Osteoblast (primary cell): Measurements from ENCODE around the gene IMMT. TPM values are rescaled to one million over a fixed set of nuclear protein-coding genes. Genes with fewer than 3 reads are reported as not detected.

Experiments used
- DNase-seq: peaks from one replicate; pipeline ENCODE4 v3.0.0; 2011; ENCODE audit warnings: low spot score, mixed read lengths; ENCODE audit not compliant: insufficient read length; ENCODE audit errors: missing footprints
- H2AFZ ChIP-seq: 2 replicates; pipeline ENCODE4 v1.6.0; 2011; ENCODE audit warnings: mild to moderate bottlenecking, low read length
- H3K27ac ChIP-seq: 2 replicates; pipeline ENCODE4 v1.5.1; 2011; ENCODE audit warnings: mild to moderate bottlenecking, low read depth, low read length, moderate library complexity
- H3K27me3 ChIP-seq: 2 replicates; pipeline ENCODE4 v1.6.0; 2012; ENCODE audit warnings: mild to moderate bottlenecking, control low read depth, inconsistent platforms, low read length, moderate library complexity; ENCODE audit not compliant: insufficient read depth
- H3K36me3 ChIP-seq: 2 replicates; pipeline ENCODE4 v1.5.1; 2011; ENCODE audit warnings: mild to moderate bottlenecking, low read length, control low read depth, moderate library complexity; ENCODE audit not compliant: insufficient read depth
- H3K4me1 ChIP-seq: 2 replicates; pipeline ENCODE4 v1.5.1; 2011; ENCODE audit warnings: mild to moderate bottlenecking, low read length, control low read depth, moderate library complexity; ENCODE audit not compliant: insufficient read depth
- H3K4me2 ChIP-seq: 2 replicates; pipeline ENCODE4 v1.6.0; 2011; ENCODE audit warnings: mild to moderate bottlenecking, low read length; ENCODE audit not compliant: insufficient read depth
- H3K4me3 ChIP-seq: fragments of 200-600 bp; sonication (generic); 3 replicates; pipeline ENCODE4 v1.5.1; 2012; ENCODE audit warnings: mild to moderate bottlenecking, low read length, inconsistent platforms; ENCODE audit not compliant: insufficient read depth
- H3K79me2 ChIP-seq: 2 replicates; pipeline ENCODE4 v1.6.0; 2012; ENCODE audit warnings: mild to moderate bottlenecking, low read length, control low read depth, inconsistent platforms; ENCODE audit not compliant: insufficient read depth
- H3K9me3 ChIP-seq: 2 replicates; pipeline ENCODE4 v1.5.1; 2011; ENCODE audit warnings: low read depth, low read length, control low read depth
- H4K20me1 ChIP-seq: 2 replicates; pipeline ENCODE4 v1.6.0; 2012; ENCODE audit warnings: mild to moderate bottlenecking, low read length, control low read depth; ENCODE audit not compliant: insufficient read depth
- total RNA-seq: library from RNA; depleted of rRNA; stranded (reverse); fragments of >200 nt; gene quantifications from 2 replicates; pipeline ENCODE4 v1.2.3, GENCODE V29; 2012
- TF ChIP-seq, protein P1 (sequence below): IDR thresholded peaks from 2 replicates; pipeline ENCODE4 v1.5.1; 2011; ENCODE audit warnings: mild to moderate bottlenecking, low read depth, low read length, moderate library complexity; ENCODE audit errors: extremely low read depth

IMMT gene
- total RNA-seq, 1 donor = 55.7 TPM

DNA sequence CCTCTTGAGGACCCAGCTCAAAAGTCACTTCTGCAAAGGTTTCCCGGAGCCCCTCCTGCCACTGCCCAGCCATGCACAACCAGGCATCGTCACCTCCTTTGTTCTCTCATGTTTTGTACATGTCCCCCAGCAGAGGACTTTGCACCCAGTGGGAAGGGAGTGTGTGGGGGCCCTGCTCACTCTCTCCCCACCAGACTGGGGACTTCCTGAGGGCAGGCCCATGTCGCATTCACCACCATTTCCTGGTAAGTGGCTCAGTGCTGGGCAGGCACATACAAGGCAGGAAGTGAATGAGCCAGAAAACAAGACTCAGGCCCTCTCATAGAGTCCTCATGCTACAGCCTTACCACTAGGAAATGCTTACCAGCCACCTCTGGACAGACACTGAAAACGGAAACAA lies 22.9 kb upstream of the IMMT start:
- Histone ChIP-seq H3K4me3 (no peak overlapping the region), H3K36me3 (no peaks in the 10 kb centered on the region), H3K4me2 (no peak overlapping the region), H4K20me1 (no peaks in the 10 kb centered on the region), H3K27ac (no peak overlapping the region), H2AFZ (no peak overlapping the region), H3K9me3 (no peaks in the 10 kb centered on the region), H3K27me3 (no peaks in the 10 kb centered on the region), H3K79me2 (no peaks in the 10 kb centered on the region), H3K4me1 (peaks cover 27% of the 10 kb centered on the region)
- no peak for DNase-seq
- TF ChIP-seq, protein P1, sequence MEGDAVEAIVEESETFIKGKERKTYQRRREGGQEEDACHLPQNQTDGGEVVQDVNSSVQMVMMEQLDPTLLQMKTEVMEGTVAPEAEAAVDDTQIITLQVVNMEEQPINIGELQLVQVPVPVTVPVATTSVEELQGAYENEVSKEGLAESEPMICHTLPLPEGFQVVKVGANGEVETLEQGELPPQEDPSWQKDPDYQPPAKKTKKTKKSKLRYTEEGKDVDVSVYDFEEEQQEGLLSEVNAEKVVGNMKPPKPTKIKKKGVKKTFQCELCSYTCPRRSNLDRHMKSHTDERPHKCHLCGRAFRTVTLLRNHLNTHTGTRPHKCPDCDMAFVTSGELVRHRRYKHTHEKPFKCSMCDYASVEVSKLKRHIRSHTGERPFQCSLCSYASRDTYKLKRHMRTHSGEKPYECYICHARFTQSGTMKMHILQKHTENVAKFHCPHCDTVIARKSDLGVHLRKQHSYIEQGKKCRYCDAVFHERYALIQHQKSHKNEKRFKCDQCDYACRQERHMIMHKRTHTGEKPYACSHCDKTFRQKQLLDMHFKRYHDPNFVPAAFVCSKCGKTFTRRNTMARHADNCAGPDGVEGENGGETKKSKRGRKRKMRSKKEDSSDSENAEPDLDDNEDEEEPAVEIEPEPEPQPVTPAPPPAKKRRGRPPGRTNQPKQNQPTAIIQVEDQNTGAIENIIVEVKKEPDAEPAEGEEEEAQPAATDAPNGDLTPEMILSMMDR = no peak

DNA sequence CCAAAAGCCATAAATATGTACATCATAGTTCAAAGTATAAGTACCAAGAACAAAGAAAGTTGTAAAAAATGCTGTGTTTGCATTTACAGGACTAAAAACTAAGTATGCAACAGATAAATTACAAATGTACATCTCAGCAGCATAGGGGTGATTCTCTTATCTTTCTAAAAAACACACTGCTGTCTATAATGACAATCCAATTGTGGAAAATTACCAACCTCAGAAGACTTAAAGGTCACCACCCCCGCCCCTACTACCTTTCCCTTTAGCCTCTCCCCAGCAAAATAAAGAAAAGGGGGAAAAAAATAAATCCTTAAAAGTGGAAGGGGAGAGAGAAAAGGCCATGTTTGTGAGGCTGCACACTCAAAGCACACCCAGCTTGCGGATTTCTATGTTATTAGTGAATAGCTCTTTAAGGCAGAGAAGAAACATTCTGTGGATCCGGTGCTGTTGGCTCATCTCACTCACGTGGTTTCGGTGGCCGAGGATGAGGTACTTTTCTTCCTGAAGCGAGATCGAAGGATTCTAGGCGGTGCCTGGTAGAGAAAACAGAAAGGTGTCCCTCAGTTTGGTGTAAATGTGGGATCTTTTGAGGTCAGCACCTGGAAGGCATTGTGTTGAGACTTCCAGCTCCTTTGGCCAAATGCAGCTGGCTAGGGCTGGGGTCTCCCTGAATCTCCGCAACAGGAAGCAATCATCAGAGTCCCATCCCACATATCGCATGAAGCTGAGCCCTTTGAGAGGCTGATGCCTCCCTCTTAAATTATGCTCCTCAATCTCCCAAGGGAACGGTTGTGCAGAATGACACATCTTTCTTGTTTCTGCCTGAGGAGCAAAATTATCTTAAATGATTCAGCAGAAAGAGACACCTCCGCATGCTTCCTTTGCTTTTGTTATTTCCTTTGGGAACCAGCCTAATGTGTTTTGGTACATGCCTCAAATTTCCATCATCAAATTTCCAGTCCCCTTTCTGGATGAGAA lies 21.6 kb upstream of the IMMT start:
- peak overlapping the region; percentile 85 for H3K27ac ChIP-seq
- H4K20me1 ChIP-seq = no peaks in the 10 kb centered on the region
- H3K4me3 ChIP-seq = peak overlapping the region; percentile 70
- peaks cover 21% of the 10 kb centered on the region for H3K4me1 ChIP-seq
- TF ChIP-seq, protein P1 = no peak
- H3K27me3 ChIP-seq = no peaks in the 10 kb centered on the region
- peaks cover 7% of the 10 kb centered on the region for H3K36me3 ChIP-seq
- H3K4me2 ChIP-seq = peak overlapping the region; percentile 96
- H3K79me2 ChIP-seq = no peaks in the 10 kb centered on the region
- peak overlapping the region; percentile 92 for H2AFZ ChIP-seq
- peak; percentile 85 for DNase-seq
- H3K9me3 ChIP-seq = no peaks in the 10 kb centered on the region

DNA sequence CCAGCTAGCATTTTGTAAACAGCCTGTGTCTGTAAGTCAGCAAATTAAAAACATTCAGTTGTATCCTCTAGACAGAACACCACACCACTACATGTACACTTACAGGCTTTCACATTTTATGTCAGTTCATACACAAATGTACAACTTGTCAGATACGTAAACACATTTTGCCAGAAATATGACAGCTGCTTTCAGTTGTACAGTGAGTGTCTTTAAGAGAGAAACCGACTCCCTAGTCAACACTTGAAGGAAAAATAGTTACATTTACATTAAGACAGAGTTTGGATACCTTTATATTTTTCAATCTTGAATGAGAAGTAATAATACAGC lies 19.2 kb upstream of the IMMT start:
- Histone ChIP-seq H3K4me1 (peaks cover 21% of the 10 kb centered on the region), H3K79me2 (no peaks in the 10 kb centered on the region), H4K20me1 (no peaks in the 10 kb centered on the region), H3K27me3 (no peaks in the 10 kb centered on the region), H3K27ac (no peak overlapping the region), H3K36me3 (peaks cover 29% of the 10 kb centered on the region), H3K4me2 (no peak overlapping the region), H3K9me3 (no peaks in the 10 kb centered on the region), H3K4me3 (no peak overlapping the region), H2AFZ (no peak overlapping the region)
- TF ChIP-seq, protein P1 = no peak
- DNase-seq = no peak

DNA sequence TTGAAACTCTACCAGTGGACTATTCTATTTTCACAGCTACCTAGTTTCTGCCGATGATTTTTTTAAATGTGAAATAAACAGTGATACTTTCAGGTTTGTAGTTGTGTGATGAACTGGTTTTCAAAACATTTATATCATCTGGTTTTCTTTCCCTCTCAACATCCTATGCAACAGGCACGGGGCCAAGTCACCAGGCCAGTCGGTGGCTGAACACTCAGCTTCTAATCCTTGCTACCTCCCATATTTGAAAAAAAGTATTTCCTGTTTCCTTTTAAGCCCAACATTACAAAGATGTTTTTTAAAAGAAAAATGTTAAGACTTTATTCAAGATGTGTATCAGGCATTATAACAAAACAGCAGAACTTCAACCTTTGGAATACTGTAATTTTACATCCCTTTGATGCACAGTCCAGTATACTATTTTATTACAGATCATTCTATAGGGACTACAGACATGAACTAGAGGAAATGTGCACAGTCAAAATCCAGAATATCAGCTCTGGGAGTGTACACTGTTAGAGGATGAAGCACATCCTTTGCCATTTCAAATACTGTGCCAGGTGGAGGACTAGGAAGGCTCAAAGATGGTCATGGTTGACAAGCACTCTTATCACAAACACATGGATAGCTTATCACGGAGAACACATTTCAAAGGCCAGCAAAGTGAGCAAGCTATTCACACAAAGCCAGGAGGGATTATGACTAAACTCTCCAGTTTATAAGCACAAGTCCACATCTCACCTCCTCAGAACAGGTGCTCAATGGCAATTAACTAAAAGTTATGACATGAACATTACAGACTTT lies 18.6 kb upstream of the IMMT start:
- H3K36me3 ChIP-seq = peaks cover 30% of the 10 kb centered on the region
- DNase-seq = no peak
- no peak overlapping the region for H3K27ac ChIP-seq
- H3K9me3 ChIP-seq = no peaks in the 10 kb centered on the region
- H4K20me1 ChIP-seq = no peaks in the 10 kb centered on the region
- H2AFZ ChIP-seq = no peak overlapping the region
- no peaks in the 10 kb centered on the region for H3K27me3 ChIP-seq
- no peak overlapping the region for H3K4me2 ChIP-seq
- peaks cover 21% of the 10 kb centered on the region for H3K4me1 ChIP-seq
- TF ChIP-seq, protein P1 = no peak
- H3K79me2 ChIP-seq = no peaks in the 10 kb centered on the region
- no peak overlapping the region for H3K4me3 ChIP-seq
